HEK293T (cell line): Measurements from ENCODE around the gene CHCHD5.
"Not testable (repeated sequence)": the region's sequence is repeated elsewhere in the genome, so short reads cannot be mapped to it uniquely, and the experiment has no call there.

Experiments used
- CTCF ChIA-PET: fragments of 350-600 bp; formaldehyde crosslinking; extraction: SDS; loops from one replicate; lab custom pipeline; 2021; ENCODE audit warnings: antibody characterized with exemption, inconsistent platforms; lab: Yijun Ruan, JAX
- POLR2A ChIA-PET: fragments of 350-600 bp; formaldehyde crosslinking; extraction: SDS; loops from one replicate; lab custom pipeline; 2020; ENCODE audit warnings: antibody characterized with exemption, inconsistent platforms; lab: Yijun Ruan, JAX
- DNase-seq: peaks from one replicate; pipeline ENCODE4 v3.0.0; 2012; ENCODE audit warnings: mixed read lengths; ENCODE audit errors: extremely low spot score
- ARNT ChIP-seq: fragments of 450-650 bp; IDR thresholded peaks from 2 replicates; pipeline ENCODE4 v1.6.1; 2017; ENCODE audit warnings: mild to moderate bottlenecking
- BHLHE40 ChIP-seq: fragments of 450-650 bp; IDR thresholded peaks from 2 replicates; pipeline ENCODE4 v1.6.1; 2016; ENCODE audit warnings: mild to moderate bottlenecking, moderate library complexity, borderline replicate concordance
- CTBP1 ChIP-seq: fragments of 450-650 bp; IDR thresholded peaks from 2 replicates; pipeline ENCODE4 v1.6.1; 2016; ENCODE audit warnings: borderline replicate concordance
- ELF4 ChIP-seq: fragments of 450-650 bp; IDR thresholded peaks from 2 replicates; pipeline ENCODE4 v1.6.1; 2017; ENCODE audit warnings: antibody characterized with exemption
- FOXA1 ChIP-seq: fragments of 450-650 bp; IDR thresholded peaks from 2 replicates; pipeline ENCODE4 v1.6.1; 2016; ENCODE audit warnings: mild to moderate bottlenecking
- FOXK2 ChIP-seq: fragments of 450-650 bp; IDR thresholded peaks from 2 replicates; pipeline ENCODE4 v1.6.1; 2016; ENCODE audit warnings: mild to moderate bottlenecking
- FOXM1 ChIP-seq: fragments of 450-650 bp; IDR thresholded peaks from 2 replicates; pipeline ENCODE4 v1.6.1; 2017; ENCODE audit warnings: mild to moderate bottlenecking, borderline replicate concordance
- HDGF ChIP-seq: fragments of 450-650 bp; IDR thresholded peaks from 2 replicates; pipeline ENCODE4 v1.6.1; 2017; ENCODE audit warnings: antibody characterized with exemption, borderline replicate concordance
- L3MBTL2 ChIP-seq: fragments of 450-650 bp; conservative IDR thresholded peaks from 2 replicates; pipeline ENCODE4 v1.6.1; 2016; ENCODE audit warnings: mild to moderate bottlenecking
- LEF1 ChIP-seq: fragments of 450-650 bp; IDR thresholded peaks from 2 replicates; pipeline ENCODE4 v1.6.1; 2017; ENCODE audit warnings: mild to moderate bottlenecking, borderline replicate concordance
- NFRKB ChIP-seq: fragments of 450-650 bp; IDR thresholded peaks from 2 replicates; pipeline ENCODE4 v1.6.1; 2016; ENCODE audit warnings: mild to moderate bottlenecking, moderate library complexity
- SP1 ChIP-seq: fragments of 450-650 bp; IDR thresholded peaks from 2 replicates; pipeline ENCODE4 v1.6.1; 2017
- SUZ12 ChIP-seq: fragments of 450-650 bp; IDR thresholded peaks from 2 replicates; pipeline ENCODE4 v1.6.1; 2016; ENCODE audit warnings: mild to moderate bottlenecking
- TARDBP ChIP-seq: fragments of 450-650 bp; IDR thresholded peaks from 2 replicates; pipeline ENCODE4 v1.6.1; 2016
- ZNF384 ChIP-seq: fragments of 450-650 bp; IDR thresholded peaks from 2 replicates; pipeline ENCODE4 v1.6.1; 2016
- TF ChIP-seq, protein P1 (sequence below): fragments of 450-650 bp; IDR thresholded peaks from 2 replicates; pipeline ENCODE4 v1.6.1; 2016

Gene CHCHD5

DNA sequence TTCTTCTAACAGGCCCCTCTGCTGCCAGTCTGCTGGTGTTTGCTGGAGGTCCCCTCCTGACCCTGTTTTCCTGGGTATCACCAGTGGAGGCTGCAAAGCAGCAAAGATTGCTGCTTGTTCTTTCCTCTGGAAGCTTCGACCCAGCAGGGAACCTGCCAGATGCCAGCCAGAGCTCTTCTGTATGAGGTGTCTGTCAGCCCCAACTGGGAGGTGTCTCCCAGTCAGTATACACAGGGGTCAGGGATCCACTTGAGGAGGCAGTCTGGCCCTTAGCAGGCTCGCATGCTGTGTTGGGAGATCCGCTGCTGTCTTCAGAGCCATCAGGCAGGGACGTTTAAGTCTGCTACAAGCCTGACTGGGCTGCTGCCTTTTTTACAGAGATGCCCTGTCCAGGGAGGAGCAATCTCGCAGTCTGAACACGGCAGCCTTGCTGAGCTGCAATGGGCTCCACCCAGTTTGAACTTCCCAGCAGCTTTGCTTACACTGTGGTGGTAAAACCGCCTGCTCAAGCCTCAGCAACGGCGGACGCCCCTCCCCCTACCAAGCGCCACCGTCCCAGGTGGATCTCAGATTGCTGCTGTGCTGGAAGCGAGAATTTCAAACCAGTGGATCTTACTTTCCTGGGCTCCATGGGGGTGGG is 29.9 kb downstream of the CHCHD5 start:
- CTCF ChIA-PET = interaction anchor here (0.6 to 1.5 kb wide), 3 partner anchors 9 to 1319 kb away, joined by 3 to 9 read pairs (median 3); no protein-coding TSS in a partner anchor
- TF ChIP-seq FOXK2 = no peak
- no peak for TF ChIP-seq ELF4
- no peak for TF ChIP-seq L3MBTL2
- TF ChIP-seq CTBP1 = no peak
- TF ChIP-seq ARNT = no peak
- TF ChIP-seq BHLHE40 = no peak
- DNase-seq = no peak
- POLR2A ChIA-PET = no interaction called here

DNA sequence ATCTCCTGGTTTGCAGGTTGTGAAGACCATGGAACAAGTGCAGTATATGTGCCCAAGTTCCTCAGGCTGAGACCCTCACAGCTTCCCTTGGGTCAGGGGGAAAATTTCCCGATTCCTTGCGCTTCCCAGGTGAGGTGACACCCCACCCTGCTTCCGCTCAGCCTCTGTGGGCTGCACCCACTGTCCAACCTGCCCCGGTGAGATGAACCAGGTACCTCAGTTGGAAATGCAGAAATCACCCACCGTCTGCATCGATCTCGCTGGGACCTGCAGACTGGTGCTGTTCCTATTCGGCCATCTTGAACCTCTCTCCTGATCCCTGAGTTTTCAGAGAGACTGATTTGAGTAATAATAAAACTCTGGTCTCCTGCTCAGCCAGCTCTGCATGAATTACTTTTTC is 30.6 kb downstream of the CHCHD5 start:
- TF ChIP-seq TARDBP (no peak), SUZ12 (no peak), ARNT (no peak), BHLHE40 (no peak), FOXM1 (no peak), L3MBTL2 (no peak), CTBP1 (no peak), LEF1 (no peak), FOXA1 (no peak), HDGF (no peak), NFRKB (no peak), SP1 (no peak)
- TF ChIP-seq, protein P1, sequence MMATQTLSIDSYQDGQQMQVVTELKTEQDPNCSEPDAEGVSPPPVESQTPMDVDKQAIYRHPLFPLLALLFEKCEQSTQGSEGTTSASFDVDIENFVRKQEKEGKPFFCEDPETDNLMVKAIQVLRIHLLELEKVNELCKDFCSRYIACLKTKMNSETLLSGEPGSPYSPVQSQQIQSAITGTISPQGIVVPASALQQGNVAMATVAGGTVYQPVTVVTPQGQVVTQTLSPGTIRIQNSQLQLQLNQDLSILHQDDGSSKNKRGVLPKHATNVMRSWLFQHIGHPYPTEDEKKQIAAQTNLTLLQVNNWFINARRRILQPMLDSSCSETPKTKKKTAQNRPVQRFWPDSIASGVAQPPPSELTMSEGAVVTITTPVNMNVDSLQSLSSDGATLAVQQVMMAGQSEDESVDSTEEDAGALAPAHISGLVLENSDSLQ = no peak
- ChIA-PET CTCF (interaction anchor here (0.6 to 1.5 kb wide), 2 partner anchors 8 to 44 kb away, joined by 3 read pairs; no protein-coding TSS in a partner anchor), POLR2A (no interaction called here)
- no peak for DNase-seq

DNA sequence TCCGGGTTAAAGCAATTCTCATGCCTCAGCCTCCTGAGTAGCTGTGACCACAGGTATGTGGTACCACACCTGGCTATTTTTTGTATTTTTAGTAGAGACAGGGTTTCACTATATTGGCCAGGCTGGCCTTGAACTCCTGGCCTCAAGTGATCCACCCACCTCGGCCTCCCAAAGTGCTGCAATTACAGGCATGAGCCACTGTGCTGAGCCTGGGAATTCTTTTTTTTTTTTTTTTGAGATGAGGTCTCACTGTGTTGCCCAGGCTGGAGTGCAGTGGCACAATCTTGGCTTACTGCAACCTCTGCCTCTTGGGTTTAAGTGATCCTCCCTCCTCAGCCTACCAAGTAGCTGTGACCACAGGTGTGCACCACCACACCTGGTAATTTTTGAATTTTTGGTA is 31.4 kb downstream of the CHCHD5 start:
- POLR2A ChIA-PET, CTCF ChIA-PET, DNase-seq: not testable (repeated sequence)

DNA sequence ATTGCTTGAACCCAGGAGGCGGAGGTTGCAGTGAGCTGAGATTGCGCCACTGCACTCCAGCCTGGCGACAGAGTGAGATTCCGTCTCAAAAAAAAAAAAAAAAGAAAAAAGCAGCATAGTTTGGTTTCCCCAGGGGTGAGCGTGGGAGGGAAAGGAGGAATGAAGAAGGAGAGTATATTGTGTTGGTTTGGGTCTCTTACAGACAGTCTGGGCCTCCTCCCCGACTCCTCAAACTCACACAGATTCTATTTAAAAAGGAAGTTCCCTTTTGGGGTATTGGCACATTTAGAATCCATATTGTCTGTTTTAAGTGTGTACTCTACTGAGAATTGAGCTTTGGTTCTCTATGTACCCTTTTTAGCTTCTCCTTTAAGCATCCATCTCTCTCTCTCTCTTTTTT is 34.0 kb downstream of the CHCHD5 start:
- ChIA-PET POLR2A (no interaction called here), CTCF (interaction anchor here (0.7 kb wide), 1 partner anchor 19 kb away, joined by 9 read pairs; no protein-coding TSS in a partner anchor)
- no peak for DNase-seq
- TF ChIP-seq ZNF384 (no peak), NFRKB (no peak), CTBP1 (no peak), TARDBP (no peak), ELF4 (no peak), FOXM1 (no peak), L3MBTL2 (no peak), FOXK2 (no peak), FOXA1 (no peak), HDGF (no peak), SUZ12 (no peak), LEF1 (no peak), ARNT (no peak)
- TF ChIP-seq, protein P1 = no peak

DNA sequence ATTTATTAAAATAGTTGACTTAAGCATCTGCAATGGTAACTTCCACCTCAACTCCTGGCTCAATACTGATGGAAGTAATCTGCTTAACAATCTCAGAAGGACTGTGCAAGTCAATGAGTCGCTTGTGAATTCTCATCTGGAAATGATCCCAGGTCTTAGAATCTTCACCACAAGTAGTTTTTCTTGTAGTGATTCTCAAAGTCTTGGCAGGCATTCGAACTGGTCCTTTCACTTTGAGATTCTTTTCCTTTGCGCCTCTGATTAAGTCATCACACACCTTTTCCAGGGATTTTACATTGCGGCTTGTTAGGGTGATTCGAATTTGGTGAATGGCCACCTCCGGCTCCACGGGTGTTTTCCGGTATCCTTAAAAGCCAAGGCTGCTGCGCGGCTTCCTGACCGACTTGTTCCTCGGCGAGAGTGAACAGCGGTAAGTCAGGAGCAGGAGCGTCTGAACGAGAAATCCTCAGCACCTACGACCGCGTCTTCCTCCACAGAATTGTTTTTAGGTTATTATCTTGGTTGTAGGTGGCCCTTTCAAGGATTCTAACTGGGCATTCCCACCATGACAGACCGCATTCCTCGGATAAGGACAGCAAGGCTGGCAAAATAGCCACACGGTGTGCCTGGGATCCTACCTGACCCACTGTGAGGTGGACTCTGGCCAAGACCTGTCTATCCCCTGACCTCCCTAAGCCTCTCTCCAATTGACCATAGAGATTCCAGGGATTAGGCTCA is 37.5 kb downstream of the CHCHD5 start:
- TF ChIP-seq SP1 = no peak
- no peak for TF ChIP-seq FOXK2
- no peak for TF ChIP-seq CTBP1
- no peak for TF ChIP-seq ARNT
- no peak for TF ChIP-seq LEF1
- no peak for TF ChIP-seq ZNF384
- no peak for TF ChIP-seq TARDBP
- no peak for TF ChIP-seq BHLHE40
- no peak for TF ChIP-seq FOXM1
- no peak for TF ChIP-seq L3MBTL2
- TF ChIP-seq, protein P1 = no peak
- no peak for TF ChIP-seq HDGF
- no peak for TF ChIP-seq SUZ12
- ChIA-PET CTCF (interaction anchor here (1.9 to 10.6 kb wide), 2 partner anchors 104 to 105 kb away, joined by 5 to 92 read pairs; no protein-coding TSS in a partner anchor), POLR2A (no interaction called here)
- DNase-seq = no peak

DNA sequence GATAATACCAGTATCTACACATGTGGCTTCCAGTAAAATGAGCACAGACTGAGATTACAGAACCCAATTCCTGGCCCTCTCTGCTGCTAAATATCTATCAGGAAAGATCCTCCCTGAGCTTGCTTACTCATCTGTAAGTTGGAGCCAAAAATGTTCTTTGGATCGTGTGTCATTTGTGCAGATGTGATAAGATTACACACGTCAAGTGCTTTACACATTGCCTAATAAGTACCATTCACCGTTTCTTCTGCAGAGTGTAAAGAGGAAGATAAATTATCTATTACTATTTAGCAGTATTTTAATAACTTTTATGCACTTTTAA is 38.1 kb downstream of the CHCHD5 start:
- no peak for DNase-seq
- CTCF ChIA-PET = interaction anchor here (10.6 kb wide), 1 partner anchor 104 kb away, joined by 92 read pairs; no protein-coding TSS in a partner anchor
- POLR2A ChIA-PET = no interaction called here
- TF ChIP-seq ZNF384 (no peak), ELF4 (no peak), SP1 (no peak), FOXK2 (no peak), LEF1 (no peak), FOXM1 (no peak), TARDBP (no peak), L3MBTL2 (no peak), HDGF (no peak), BHLHE40 (no peak), FOXA1 (no peak), SUZ12 (no peak), NFRKB (no peak), CTBP1 (no peak)
- TF ChIP-seq, protein P1 = no peak
